Esophagus (tissue), 2 donors: ENCODE measurements around the gene HNRNPC. TPM values are rescaled to one million over a fixed set of nuclear protein-coding genes. Genes with fewer than 3 reads are reported as not detected.
"Not testable (repeated sequence)": the region's sequence is repeated elsewhere in the genome, so short reads cannot be mapped to it uniquely, and the experiment has no call there.

Experiments used
- H3K27ac ChIP-seq, 2 donors: one replicate each; pipeline ENCODE4 v1.5.1; 2013; ENCODE audit warnings: low read depth in 2 of 2, mild to moderate bottlenecking in 2 of 2, inconsistent platforms in 1 of 2, low read length in 1 of 2, moderate library complexity in 1 of 2
- H3K27me3 ChIP-seq, 2 donors: one replicate each; pipeline ENCODE4 v1.6.1; 2013; ENCODE audit warnings: low read length in 2 of 2, control low read depth in 1 of 2, mild to moderate bottlenecking in 1 of 2; ENCODE audit not compliant: insufficient read depth in 2 of 2, control insufficient read depth in 1 of 2
- H3K36me3 ChIP-seq, 2 donors: one replicate each; pipeline ENCODE4 v1.6.1; 2013; ENCODE audit warnings: low read length in 1 of 2; ENCODE audit not compliant: control insufficient read depth in 2 of 2, insufficient read depth in 2 of 2
- H3K4me1 ChIP-seq, 2 donors: one replicate each; pipeline ENCODE4 v1.6.1; 2013; ENCODE audit warnings: low read length in 1 of 2; ENCODE audit not compliant: control insufficient read depth in 2 of 2, insufficient read depth in 2 of 2
- H3K4me3 ChIP-seq, 2 donors: one replicate each; pipeline ENCODE4 v1.5.1; 2013; ENCODE audit warnings: low read length in 2 of 2, mild to moderate bottlenecking in 2 of 2, low read depth in 1 of 2, moderate library complexity in 1 of 2
- H3K9me3 ChIP-seq, 2 donors: one replicate each; pipeline ENCODE4 v1.6.1; 2013; ENCODE audit warnings: mild to moderate bottlenecking in 2 of 2, low read depth in 1 of 2, low read length in 1 of 2, moderate library complexity in 1 of 2; ENCODE audit not compliant: control insufficient read depth in 2 of 2, insufficient read depth in 1 of 2
- WGBS, 2 donors: extraction: QIAGEN DNeasy Blood & Tissue Kit; methylation state at CpG; one replicate each; pipeline ENCODE4 v1.1.7; 2013; 5-methylcytosine and 5-hydroxymethylcytosine counted together
- polyA plus RNA-seq, 2 donors: library from polyadenylated mRNA; stranded (reverse); fragments of 200-250 nt; gene quantifications; one replicate each; pipeline ENCODE4 v1.2.3, GENCODE V29; 2013
- donor health status: healthy with polysubstance abuse.
- donor health status: Bipolar disorder and iron deficiency.

Gene HNRNPC
- polyA plus RNA-seq, 2 donors, result 431 to 699 TPM

GRCh38 chr14:21185491-21185890 is 83.8 kb downstream of the HNRNPC start:
- no peak overlapping the region for H3K27ac ChIP-seq
- WGBS, 2 donors, result 45 to 59% methylated on average over 5 of the region's 5 CpGs

DNA sequence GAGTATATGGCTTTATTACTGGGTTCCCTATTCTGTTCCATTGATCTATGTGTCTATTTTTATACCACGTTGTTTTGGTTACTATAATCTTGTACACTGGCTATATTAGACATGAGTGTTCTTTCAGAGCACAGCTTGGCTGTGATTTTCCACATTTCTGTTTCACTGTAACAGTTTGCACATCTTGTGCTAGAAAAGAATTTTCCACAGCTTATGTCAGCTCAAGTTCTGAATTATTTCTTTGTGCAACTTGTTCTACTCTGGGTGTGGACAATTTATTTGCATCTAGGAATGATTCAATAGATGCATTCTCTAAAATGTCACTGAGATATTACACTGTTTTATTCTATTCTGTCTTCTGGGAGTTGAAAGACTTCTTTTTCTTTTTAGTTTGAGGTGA is 85.0 kb downstream of the HNRNPC start:
- H3K27ac ChIP-seq, result no peak overlapping the region

More at GRCh38 chr14:21185491-21185890, 83.8 kb downstream of the HNRNPC start:
- no peaks in the 10 kb centered on the region for H3K4me1 ChIP-seq
- H3K4me3 ChIP-seq, result no peak overlapping the region
- no peaks in the 10 kb centered on the region for H3K27me3 ChIP-seq
- H3K9me3 ChIP-seq, result no peaks in the 10 kb centered on the region
- no peaks in the 10 kb centered on the region for H3K36me3 ChIP-seq

GRCh38 chr14:21182166-21182565 is 87.1 kb downstream of the HNRNPC start:
- 57 to 67% methylated on average over 2 of the region's 2 CpGs for WGBS, 2 donors

More for the DNA sequence above, 85.0 kb downstream of the HNRNPC start:
- H3K9me3 ChIP-seq, result no peaks in the 10 kb centered on the region
- H3K4me3 ChIP-seq, result no peak overlapping the region
- no peaks in the 10 kb centered on the region for H3K4me1 ChIP-seq
- no peaks in the 10 kb centered on the region for H3K27me3 ChIP-seq
- 42 to 49% methylated on average over 1 of the region's 1 CpG for WGBS, 2 donors
- no peaks in the 10 kb centered on the region for H3K36me3 ChIP-seq

GRCh38 chr14:21171128-21171527 is 98.1 kb downstream of the HNRNPC start:
- no peak overlapping the region for H3K27ac ChIP-seq

More at GRCh38 chr14:21182166-21182565, 87.1 kb downstream of the HNRNPC start:
- Histone ChIP-seq H3K9me3 (no peaks in the 10 kb centered on the region), H3K4me3 (no peak overlapping the region), H3K27ac (no peak overlapping the region), H3K27me3 (no peaks in the 10 kb centered on the region), H3K4me1 (no peaks in the 10 kb centered on the region), H3K36me3 (no peaks in the 10 kb centered on the region)

DNA sequence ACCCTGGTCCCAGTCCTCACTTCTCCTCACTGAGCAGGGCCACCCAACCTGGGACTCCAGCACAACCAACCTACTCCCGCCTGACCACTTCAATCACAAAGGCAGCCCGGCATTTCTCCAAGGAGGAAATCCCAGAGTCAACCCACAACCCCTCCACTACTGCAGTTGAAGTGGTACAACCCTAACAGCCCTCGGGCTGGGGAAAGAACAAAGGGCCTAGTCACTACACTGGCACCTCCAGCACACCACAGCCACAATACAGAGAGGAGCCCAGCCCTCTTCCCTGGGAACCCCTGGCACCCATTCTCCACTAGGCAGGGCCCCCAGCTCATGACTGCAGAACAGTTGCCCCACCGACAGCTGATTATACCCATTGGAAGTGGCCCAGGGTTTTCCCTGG is 99.7 kb downstream of the HNRNPC start:
- Histone ChIP-seq H3K4me1 (no peaks in the 10 kb centered on the region), H3K9me3 (peaks cover 0 to 3% of the 10 kb centered on the region in 2 donors), H3K4me3 (no peak overlapping the region), H3K27ac (no peak overlapping the region), H3K36me3 (no peaks in the 10 kb centered on the region), H3K27me3 (no peaks in the 10 kb centered on the region)
- 77 to 79% methylated on average over 4 of the region's 4 CpGs for WGBS, 2 donors

More at GRCh38 chr14:21171128-21171527, 98.1 kb downstream of the HNRNPC start:
- Histone ChIP-seq H3K36me3 (no peaks in the 10 kb centered on the region), H3K4me3 (no peak overlapping the region), H3K9me3 (peaks cover 0 to 3% of the 10 kb centered on the region in 2 donors), H3K27me3 (no peaks in the 10 kb centered on the region), H3K4me1 (no peaks in the 10 kb centered on the region)
- WGBS, 2 donors, result 57 to 61% methylated on average over 2 of the region's 2 CpGs

GRCh38 chr14:21168055-21168454 is 101.2 kb downstream of the HNRNPC start:
- H3K4me1 ChIP-seq, result no peaks in the 10 kb centered on the region
- no peak overlapping the region for H3K27ac ChIP-seq
- no peak overlapping the region for H3K4me3 ChIP-seq
- H3K27me3 ChIP-seq, result no peaks in the 10 kb centered on the region
- 86 to 87% methylated on average over 8 of the region's 8 CpGs for whole genome bisulfite sequencing, 2 donors
- no peaks in the 10 kb centered on the region for H3K36me3 ChIP-seq
- H3K9me3 ChIP-seq, result peaks cover 0 to 3% of the 10 kb centered on the region in 2 donors

DNA sequence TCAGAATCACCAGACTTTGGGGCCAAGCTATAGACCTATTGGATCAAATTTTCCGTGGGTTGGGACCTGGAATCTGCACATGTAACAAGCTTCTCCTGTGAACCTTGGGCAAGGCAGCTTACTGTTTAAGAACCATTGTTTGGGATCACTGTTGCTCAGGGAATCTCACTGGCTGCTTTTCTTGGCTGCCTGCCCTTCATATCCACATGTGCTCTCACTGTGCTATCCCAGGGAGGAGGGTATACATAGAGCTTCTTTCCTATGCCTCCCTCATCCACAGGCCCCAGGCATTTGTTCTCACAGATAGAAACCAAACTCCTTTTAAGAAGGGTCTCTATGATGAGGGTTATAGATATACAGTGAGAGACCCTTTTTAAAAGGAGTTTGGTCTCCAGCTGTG is 103.6 kb downstream of the HNRNPC start:
- not testable (repeated sequence) for H3K36me3 ChIP-seq, H3K9me3 ChIP-seq, H3K4me3 ChIP-seq, H3K27ac ChIP-seq, H3K27me3 ChIP-seq, H3K4me1 ChIP-seq
- WGBS, 2 donors, result 26 to 40% methylated on average over 1 of the region's 1 CpG

- 54 to 57% methylated on average over 7 of the region's 7 CpGs for WGBS, 2 donors
- H3K4me1 ChIP-seq, H3K27me3 ChIP-seq, H3K9me3 ChIP-seq, H3K36me3 ChIP-seq, H3K27ac ChIP-seq, H3K4me3 ChIP-seq: not testable (repeated sequence)
Measured at GRCh38 chr14:21165002-21165605, 104.1 kb downstream of the HNRNPC start.

GRCh38 chr14:21163871-21164291 is 105.4 kb downstream of the HNRNPC start:
- no peak overlapping the region for H3K27ac ChIP-seq
- no peaks in the 10 kb centered on the region for H3K4me1 ChIP-seq
- WGBS, 2 donors, result 54 to 57% methylated on average over 4 of the region's 4 CpGs
- no peaks in the 10 kb centered on the region for H3K36me3 ChIP-seq
- no peak overlapping the region for H3K4me3 ChIP-seq
- no peaks in the 10 kb centered on the region for H3K9me3 ChIP-seq
- H3K27me3 ChIP-seq, result no peaks in the 10 kb centered on the region

GRCh38 chr14:21162081-21162480 is 107.2 kb downstream of the HNRNPC start:
- Histone ChIP-seq H3K4me1 (no peaks in the 10 kb centered on the region), H3K27me3 (no peaks in the 10 kb centered on the region), H3K9me3 (no peaks in the 10 kb centered on the region), H3K4me3 (no peak overlapping the region), H3K36me3 (no peaks in the 10 kb centered on the region), H3K27ac (no peak overlapping the region)
- WGBS, 2 donors, result 72 to 77% methylated on average over 5 of the region's 5 CpGs
